ACC112 (cell line): ENCODE data around the gene MAST4.

Source experiments
- H2AFZ ChIP-seq: fragments of 200-600 bp; sonication (generic); one replicate; pipeline ENCODE4 v1.6.0; 2017; ENCODE audit warnings: antibody characterized with exemption, low read length; ENCODE audit not compliant: unreplicated experiment
- H3K27ac ChIP-seq: fragments of 200-600 bp; sonication (generic); 2 replicates; pipeline ENCODE4 v1.5.1; 2014; ENCODE audit warnings: low read depth, mild to moderate bottlenecking, antibody characterized with exemption, low read length, moderate library complexity
- H3K27me3 ChIP-seq: fragments of 200-600 bp; sonication (generic); 2 replicates; pipeline ENCODE4 v1.6.1; 2014; ENCODE audit warnings: mild to moderate bottlenecking, antibody characterized with exemption, low read length, moderate library complexity, mixed read lengths; ENCODE audit not compliant: insufficient read depth
- H3K36me3 ChIP-seq: fragments of 200-600 bp; sonication (generic); 2 replicates; pipeline ENCODE4 v1.6.1; 2016; ENCODE audit warnings: mild to moderate bottlenecking, antibody characterized with exemption, low read length, moderate library complexity, mixed read lengths; ENCODE audit not compliant: insufficient read depth
- H3K4me1 ChIP-seq: fragments of 200-600 bp; sonication (generic); one replicate; pipeline ENCODE4 v1.6.1; 2016; ENCODE audit warnings: low read length, mixed read lengths; ENCODE audit not compliant: insufficient read depth, unreplicated experiment, control insufficient read depth
- H3K4me3 ChIP-seq: fragments of 200-600 bp; sonication (generic); 2 replicates; pipeline ENCODE4 v1.5.1; 2014; ENCODE audit warnings: mild to moderate bottlenecking, low read depth, low read length
- H3K79me2 ChIP-seq: fragments of 200-600 bp; sonication (generic); one replicate; pipeline ENCODE4 v1.6.0; 2016; ENCODE audit warnings: low read length; ENCODE audit not compliant: control insufficient read depth, unreplicated experiment, insufficient read depth

MAST4 gene

GRCh38 chr5:66856041-66856805 is 260.0 kb downstream of the MAST4 start:
- H3K27me3 ChIP-seq: peaks cover 5% of the 10 kb centered on the region; the same call in 1 of the 2 replicates
- no peaks in the 10 kb centered on the region for H3K79me2 ChIP-seq
- H3K4me1 ChIP-seq: no peaks in the 10 kb centered on the region
- no peak overlapping the region for H2AFZ ChIP-seq
- H3K27ac ChIP-seq: no peak overlapping the region
- H3K36me3 ChIP-seq: no peaks in the 10 kb centered on the region
- H3K4me3 ChIP-seq: no peak overlapping the region

- H3K4me3 ChIP-seq: no peak overlapping the region
- no peak overlapping the region for H2AFZ ChIP-seq
- no peaks in the 10 kb centered on the region for H3K79me2 ChIP-seq
- H3K27ac ChIP-seq: no peak overlapping the region
- H3K36me3 ChIP-seq: no peaks in the 10 kb centered on the region
- peaks cover 28% of the 10 kb centered on the region for H3K27me3 ChIP-seq
- no peaks in the 10 kb centered on the region for H3K4me1 ChIP-seq
Measured at GRCh38 chr5:66859526-66859925, 263.3 kb downstream of the MAST4 start.

GRCh38 chr5:66860199-66860975 is 264.2 kb downstream of the MAST4 start:
- Histone ChIP-seq H3K36me3 (no peaks in the 10 kb centered on the region), H3K79me2 (no peaks in the 10 kb centered on the region), H3K4me1 (no peaks in the 10 kb centered on the region), H3K27ac (no peak overlapping the region), H3K27me3 (peaks cover 28% of the 10 kb centered on the region), H2AFZ (no peak overlapping the region), H3K4me3 (no peak overlapping the region)

- Histone ChIP-seq H3K36me3 (no peaks in the 10 kb centered on the region), H3K27me3 (peaks cover 28% of the 10 kb centered on the region), H2AFZ (no peak overlapping the region), H3K4me1 (no peaks in the 10 kb centered on the region), H3K27ac (no peak overlapping the region), H3K4me3 (no peak overlapping the region), H3K79me2 (no peaks in the 10 kb centered on the region)
Measured at GRCh38 chr5:66861402-66861801, 265.2 kb downstream of the MAST4 start.

- Histone ChIP-seq H3K27ac (no peak overlapping the region), H2AFZ (no peak overlapping the region), H3K27me3 (peaks cover 28% of the 10 kb centered on the region), H3K4me3 (no peak overlapping the region), H3K36me3 (no peaks in the 10 kb centered on the region), H3K4me1 (no peaks in the 10 kb centered on the region), H3K79me2 (no peaks in the 10 kb centered on the region)
Measured at GRCh38 chr5:66862020-66862419, 265.8 kb downstream of the MAST4 start.

GRCh38 chr5:66863243-66864170 is 267.3 kb downstream of the MAST4 start:
- no peaks in the 10 kb centered on the region for H3K79me2 ChIP-seq
- H3K27me3 ChIP-seq: peaks cover 28% of the 10 kb centered on the region
- H3K4me3 ChIP-seq: no peak overlapping the region
- no peak overlapping the region for H3K27ac ChIP-seq
- H3K4me1 ChIP-seq: no peaks in the 10 kb centered on the region
- no peaks in the 10 kb centered on the region for H3K36me3 ChIP-seq
- no peak overlapping the region for H2AFZ ChIP-seq

GRCh38 chr5:66864240-66864884 is 268.2 kb downstream of the MAST4 start:
- Histone ChIP-seq H3K36me3 (no peaks in the 10 kb centered on the region), H3K27me3 (peaks cover 28% of the 10 kb centered on the region), H3K4me1 (no peaks in the 10 kb centered on the region), H3K27ac (no peak overlapping the region), H2AFZ (no peak overlapping the region), H3K4me3 (no peak overlapping the region), H3K79me2 (no peaks in the 10 kb centered on the region)

GRCh38 chr5:66867618-66868322 is 271.6 kb downstream of the MAST4 start:
- peaks cover 12% of the 10 kb centered on the region for H3K27me3 ChIP-seq
- no peak overlapping the region for H2AFZ ChIP-seq
- H3K36me3 ChIP-seq: no peaks in the 10 kb centered on the region
- no peak overlapping the region for H3K27ac ChIP-seq
- no peak overlapping the region for H3K4me3 ChIP-seq
- H3K4me1 ChIP-seq: no peaks in the 10 kb centered on the region
- no peaks in the 10 kb centered on the region for H3K79me2 ChIP-seq

GRCh38 chr5:66869347-66869746 is 273.2 kb downstream of the MAST4 start:
- Histone ChIP-seq H2AFZ (no peak overlapping the region), H3K79me2 (no peaks in the 10 kb centered on the region), H3K4me3 (no peak overlapping the region)

More at GRCh38 chr5:66869347-66869746, 273.2 kb downstream of the MAST4 start:
- Histone ChIP-seq H3K27me3 (no peaks in the 10 kb centered on the region), H3K4me1 (no peaks in the 10 kb centered on the region), H3K27ac (no peak overlapping the region), H3K36me3 (no peaks in the 10 kb centered on the region)
